Measurements from ENCODE around the gene HMCN1.

DNA sequence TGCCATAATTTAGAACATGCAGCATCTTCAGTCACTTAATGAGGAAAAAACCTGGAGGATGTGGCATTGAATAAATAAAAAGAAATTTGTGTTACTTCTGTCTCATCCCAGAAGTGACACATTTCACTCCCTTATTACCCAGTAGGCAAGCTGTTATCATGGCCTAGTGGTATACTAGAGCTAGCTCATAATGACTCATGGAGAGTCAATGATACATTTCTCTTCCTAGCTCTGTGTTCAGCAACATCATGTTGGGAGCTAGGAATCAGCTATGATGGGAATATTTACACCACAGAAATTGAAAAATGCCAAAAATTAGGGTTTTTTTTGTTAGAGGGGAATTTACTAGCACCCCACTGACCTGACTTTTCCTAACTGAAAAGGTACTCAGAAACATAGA, 182.7 kb downstream of the HMCN1 start:
- TF ChIP-seq POLR2A (IDR thresholded peaks at IDR 0.05), result no peak
- TF ChIP-seq, protein P1, sequence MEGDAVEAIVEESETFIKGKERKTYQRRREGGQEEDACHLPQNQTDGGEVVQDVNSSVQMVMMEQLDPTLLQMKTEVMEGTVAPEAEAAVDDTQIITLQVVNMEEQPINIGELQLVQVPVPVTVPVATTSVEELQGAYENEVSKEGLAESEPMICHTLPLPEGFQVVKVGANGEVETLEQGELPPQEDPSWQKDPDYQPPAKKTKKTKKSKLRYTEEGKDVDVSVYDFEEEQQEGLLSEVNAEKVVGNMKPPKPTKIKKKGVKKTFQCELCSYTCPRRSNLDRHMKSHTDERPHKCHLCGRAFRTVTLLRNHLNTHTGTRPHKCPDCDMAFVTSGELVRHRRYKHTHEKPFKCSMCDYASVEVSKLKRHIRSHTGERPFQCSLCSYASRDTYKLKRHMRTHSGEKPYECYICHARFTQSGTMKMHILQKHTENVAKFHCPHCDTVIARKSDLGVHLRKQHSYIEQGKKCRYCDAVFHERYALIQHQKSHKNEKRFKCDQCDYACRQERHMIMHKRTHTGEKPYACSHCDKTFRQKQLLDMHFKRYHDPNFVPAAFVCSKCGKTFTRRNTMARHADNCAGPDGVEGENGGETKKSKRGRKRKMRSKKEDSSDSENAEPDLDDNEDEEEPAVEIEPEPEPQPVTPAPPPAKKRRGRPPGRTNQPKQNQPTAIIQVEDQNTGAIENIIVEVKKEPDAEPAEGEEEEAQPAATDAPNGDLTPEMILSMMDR (IDR thresholded peaks at IDR 0.05), result no peak

Data from thyroid gland (tissue), 4 donors.